Measurements from ENCODE around the gene ARHGEF3. TPM values are rescaled to one million over a fixed set of nuclear protein-coding genes. Genes with fewer than 3 reads are reported as not detected.
A peak's percentile ranks its signal among the peaks of the same experiment; 100 is the strongest.

ARHGEF3 gene
- total and polyA plus RNA-seq, 2 experiments from 2014 or later = 41.7 to 63.8 TPM

DNA sequence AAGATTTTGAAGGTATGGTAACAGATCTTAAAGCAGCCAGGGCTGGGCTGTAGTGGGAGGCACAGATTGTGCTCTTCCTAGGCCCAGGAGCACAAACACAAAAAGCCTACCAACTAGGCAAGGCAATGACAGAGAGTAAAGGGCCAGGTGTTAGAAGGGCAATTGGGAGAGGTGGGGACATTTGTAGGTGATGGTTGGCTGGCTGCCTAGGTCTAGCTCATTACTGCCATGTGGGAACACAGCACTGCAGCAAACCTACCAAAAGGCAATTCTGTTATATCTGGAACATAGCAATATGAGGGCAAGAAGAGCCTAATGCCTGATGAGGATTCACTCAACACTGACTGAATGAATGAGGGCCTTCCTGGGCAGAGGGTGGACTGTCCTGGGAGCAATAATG is 30.4 kb downstream of the ARHGEF3 start:
- Histone ChIP-seq H3K9me3 (ENCODE audit: low read depth) (no peaks in the 10 kb centered on the region), H3K4me2 (no peak overlapping the region), H2AFZ (no peak overlapping the region), H3K4me3 (no peak overlapping the region), H3K9me2 (replicated peaks; ENCODE audit: insufficient read depth) (no peaks in the 10 kb centered on the region), H3K27ac (no peak overlapping the region), H4K20me1 (ENCODE audit: insufficient read depth, poor library complexity, severe bottlenecking) (peaks cover 52% of the 10 kb centered on the region), H3K79me2 (peaks cover 77% of the 10 kb centered on the region), H3K27me3 (no peaks in the 10 kb centered on the region), H3K36me3 (replicated peaks; ENCODE audit: insufficient read depth, low read depth) (no peaks in the 10 kb centered on the region), H3K4me1 (ENCODE audit: insufficient read depth) (peaks cover 10% of the 10 kb centered on the region)
- DNase-seq (ENCODE audit: low spot score) = no peak
- TF ChIP-seq EZH2 (IDR thresholded peaks at IDR 0.05; ENCODE audit: borderline replicate concordance) = no peak
- no peak for TF ChIP-seq EZH2phosphoT487 (IDR thresholded peaks at IDR 0.05; ENCODE audit: low read depth, severe bottlenecking, unreplicated experiment)
- TF ChIP-seq, protein P1, sequence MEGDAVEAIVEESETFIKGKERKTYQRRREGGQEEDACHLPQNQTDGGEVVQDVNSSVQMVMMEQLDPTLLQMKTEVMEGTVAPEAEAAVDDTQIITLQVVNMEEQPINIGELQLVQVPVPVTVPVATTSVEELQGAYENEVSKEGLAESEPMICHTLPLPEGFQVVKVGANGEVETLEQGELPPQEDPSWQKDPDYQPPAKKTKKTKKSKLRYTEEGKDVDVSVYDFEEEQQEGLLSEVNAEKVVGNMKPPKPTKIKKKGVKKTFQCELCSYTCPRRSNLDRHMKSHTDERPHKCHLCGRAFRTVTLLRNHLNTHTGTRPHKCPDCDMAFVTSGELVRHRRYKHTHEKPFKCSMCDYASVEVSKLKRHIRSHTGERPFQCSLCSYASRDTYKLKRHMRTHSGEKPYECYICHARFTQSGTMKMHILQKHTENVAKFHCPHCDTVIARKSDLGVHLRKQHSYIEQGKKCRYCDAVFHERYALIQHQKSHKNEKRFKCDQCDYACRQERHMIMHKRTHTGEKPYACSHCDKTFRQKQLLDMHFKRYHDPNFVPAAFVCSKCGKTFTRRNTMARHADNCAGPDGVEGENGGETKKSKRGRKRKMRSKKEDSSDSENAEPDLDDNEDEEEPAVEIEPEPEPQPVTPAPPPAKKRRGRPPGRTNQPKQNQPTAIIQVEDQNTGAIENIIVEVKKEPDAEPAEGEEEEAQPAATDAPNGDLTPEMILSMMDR (IDR thresholded peaks at IDR 0.05; ENCODE audit: poor library complexity) = no peak

DNA sequence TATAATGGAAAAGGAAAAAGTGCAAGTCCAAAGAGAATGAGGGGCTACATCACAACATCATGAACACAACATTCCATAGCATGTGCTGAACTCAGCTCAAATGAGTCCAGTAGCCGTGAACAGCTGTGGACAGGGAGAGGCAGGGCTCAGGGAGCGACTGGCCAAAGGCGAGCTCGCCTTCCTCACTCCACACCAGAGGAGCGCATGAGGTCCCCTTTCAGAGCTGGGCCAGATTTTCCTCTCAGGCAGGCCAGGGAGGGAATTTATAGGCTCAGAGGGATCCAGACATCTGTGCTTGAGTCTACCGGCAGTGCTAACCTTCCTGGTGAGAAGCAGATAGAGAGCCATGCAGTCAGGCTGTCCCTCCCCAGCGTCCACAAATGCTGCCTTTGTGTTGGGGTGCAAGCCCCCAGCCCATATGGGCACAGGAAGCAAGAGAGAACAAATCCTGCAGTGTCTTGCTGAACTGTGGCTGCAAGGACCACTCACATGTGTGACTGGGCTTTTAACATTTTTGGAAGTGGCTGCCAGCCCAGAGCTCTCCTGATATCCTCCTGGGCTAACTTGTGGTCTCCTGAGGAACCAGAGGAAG is 32.5 kb downstream of the ARHGEF3 start:
- no peak overlapping the region for H2AFZ ChIP-seq
- no peak overlapping the region for H3K27ac ChIP-seq
- no peak overlapping the region for H3K4me3 ChIP-seq
- no peaks in the 10 kb centered on the region for H3K36me3 ChIP-seq (replicated peaks; ENCODE audit: insufficient read depth, low read depth)
- H3K4me2 ChIP-seq = no peak overlapping the region
- H4K20me1 ChIP-seq (ENCODE audit: insufficient read depth, poor library complexity, severe bottlenecking) = peaks cover 47% of the 10 kb centered on the region
- no peak for TF ChIP-seq EZH2phosphoT487 (IDR thresholded peaks at IDR 0.05; ENCODE audit: low read depth, severe bottlenecking, unreplicated experiment)
- TF ChIP-seq EZH2 (IDR thresholded peaks at IDR 0.05; ENCODE audit: borderline replicate concordance) = no peak
- TF ChIP-seq, protein P1 (IDR thresholded peaks at IDR 0.05; ENCODE audit: poor library complexity) = no peak
- peaks cover 69% of the 10 kb centered on the region for H3K79me2 ChIP-seq
- H3K27me3 ChIP-seq = no peaks in the 10 kb centered on the region
- H3K9me2 ChIP-seq (replicated peaks; ENCODE audit: insufficient read depth) = no peaks in the 10 kb centered on the region
- 71% methylated on average over 7 of the region's 7 CpGs for WGBS (ENCODE audit: low lambda C conversion rate, missing lambda C conversion rate)
- H3K4me1 ChIP-seq (ENCODE audit: insufficient read depth) = peaks cover 4% of the 10 kb centered on the region
- no peak for DNase-seq (ENCODE audit: low spot score)
- H3K9me3 ChIP-seq (ENCODE audit: low read depth) = no peaks in the 10 kb centered on the region

DNA sequence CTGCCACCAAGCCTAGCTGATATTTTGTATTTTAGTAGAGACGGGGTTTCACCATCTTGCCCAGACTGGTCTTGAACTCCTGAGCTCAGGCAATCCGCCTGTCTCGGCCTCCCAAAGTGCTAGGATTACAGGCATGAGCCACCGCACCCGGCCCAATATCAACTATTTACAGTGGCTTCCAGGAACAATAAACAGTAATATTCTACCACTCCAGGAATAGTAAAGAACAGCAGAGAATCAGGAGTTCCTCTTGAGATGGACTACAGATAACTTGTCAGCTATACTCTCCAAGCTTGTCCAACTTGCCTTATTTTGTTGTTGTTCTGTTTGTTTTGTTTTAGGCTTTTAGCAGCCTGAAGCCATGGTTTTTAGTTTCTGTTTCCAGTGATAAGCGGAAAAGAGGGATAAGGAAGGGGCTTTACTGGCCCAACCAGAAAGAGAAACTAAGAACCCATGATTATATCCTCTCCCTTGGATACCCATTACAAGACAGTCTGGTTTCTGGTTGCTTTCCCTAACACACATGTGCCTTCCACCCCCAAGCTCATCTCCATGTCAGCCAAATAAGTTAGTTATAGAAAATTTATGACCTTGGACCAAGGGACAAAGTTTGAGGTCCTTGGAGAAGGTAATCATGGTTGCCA is 36.7 kb downstream of the ARHGEF3 start:
- H3K27ac ChIP-seq = peak overlapping the region; percentile 30
- no peak for DNase-seq (ENCODE audit: low spot score)
- H3K9me2 ChIP-seq (replicated peaks; ENCODE audit: insufficient read depth) = no peaks in the 10 kb centered on the region
- H3K27me3 ChIP-seq = no peaks in the 10 kb centered on the region
- H2AFZ ChIP-seq = no peak overlapping the region
- peaks cover 4% of the 10 kb centered on the region for H3K4me1 ChIP-seq (ENCODE audit: insufficient read depth)
- peaks cover 81% of the 10 kb centered on the region for H3K79me2 ChIP-seq
- H3K36me3 ChIP-seq (replicated peaks; ENCODE audit: insufficient read depth, low read depth) = no peaks in the 10 kb centered on the region
- peak overlapping the region; percentile 20 for H3K4me2 ChIP-seq
- no peak overlapping the region for H3K4me3 ChIP-seq
- WGBS (ENCODE audit: low lambda C conversion rate, missing lambda C conversion rate) = 45% methylated on average over 6 of the region's 6 CpGs
- TF ChIP-seq EZH2 (IDR thresholded peaks at IDR 0.05; ENCODE audit: borderline replicate concordance) (no peak), EZH2phosphoT487 (IDR thresholded peaks at IDR 0.05; ENCODE audit: low read depth, severe bottlenecking, unreplicated experiment) (no peak)
- TF ChIP-seq, protein P1 (IDR thresholded peaks at IDR 0.05; ENCODE audit: poor library complexity) = no peak
- no peaks in the 10 kb centered on the region for H3K9me3 ChIP-seq (ENCODE audit: low read depth)
- peaks cover 31% of the 10 kb centered on the region for H4K20me1 ChIP-seq (ENCODE audit: insufficient read depth, poor library complexity, severe bottlenecking)
